HepG2 (cell line): Measurements from ENCODE around the gene ZNF618. TPM values are rescaled to one million over a fixed set of nuclear protein-coding genes. Genes with fewer than 3 reads are reported as not detected.

Experiments
- ATAC-seq: fragments of 200-7000 bp; cut with Tn5 transposase; 3 replicates; pipeline ENCODE4 v1.9.1; 2020; ENCODE audit warnings: mild to moderate bottlenecking, moderate library complexity
- BruUV-seq: library from RNA; stranded (reverse); fragments of 400-500 nt; replicated peaks from 2 replicates; lab custom pipeline; 2021; lab: Mats Ljungman, UMichigan
- CTCF ChIA-PET: fragments of 300-600 bp; formaldehyde crosslinking; extraction: SDS; loops from one replicate; lab custom pipeline; 2021; ENCODE audit warnings: low total read pairs, inconsistent platforms, low intra/inter-chr PET ratio; lab: Yijun Ruan, JAX
- POLR2A ChIA-PET: fragments of 350-600 bp; sonication (Branson Sonifier 250); formaldehyde crosslinking; loops from one replicate; lab custom pipeline; 2020; ENCODE audit warnings: antibody characterized with exemption, inconsistent platforms; lab: Yijun Ruan, JAX
- DNase-seq: peaks from one replicate; pipeline ENCODE4 v3.0.0-alpha.2; 2015; ENCODE audit warnings: low spot score
- FAIRE-seq: peaks from 3 replicates; lab custom pipeline; 2011; peaks lifted over from hg19 to GRCh38; lab: Jason Lieb, UNC
- H2AFZ ChIP-seq: one replicate; pipeline ENCODE4 v1.6.1; 2011; ENCODE audit warnings: low read length, inconsistent platforms
- H3K27ac ChIP-seq: fragments of 300-600 bp; 3 replicates; pipeline ENCODE4 v1.8.0; 2011; ENCODE audit warnings: mixed run types, mild to moderate bottlenecking, mixed read lengths, low read length, inconsistent platforms; ENCODE audit not compliant: insufficient read depth; ENCODE audit errors: extremely low read length
- H3K27me3 ChIP-seq, 2 experiments: fragments of 200-600 bp in 1 of 2; 2 replicates in 1 of 2; 3 replicates in 1 of 2; pipeline versions ENCODE4 v1.6.0 to v1.8.0; 2011; ENCODE audit warnings: low read length in 2 of 2, mild to moderate bottlenecking in 2 of 2, moderate library complexity in 2 of 2, inconsistent platforms in 1 of 2; ENCODE audit not compliant: insufficient read depth in 2 of 2, control insufficient read depth in 1 of 2
- H3K36me3 ChIP-seq, 2 experiments: fragments of 200-600 bp in 1 of 2; replicated peaks in 1 of 2; 2 replicates in 1 of 2; 3 replicates in 1 of 2; pipeline versions ENCODE4 v1.5.1 to v1.8.0; 2011; ENCODE audit warnings: low read length in 2 of 2, inconsistent platforms in 1 of 2; ENCODE audit not compliant: insufficient read depth in 2 of 2, control insufficient read depth in 1 of 2
- H3K4me1 ChIP-seq: 2 replicates; pipeline ENCODE4 v1.5.1; 2012; ENCODE audit warnings: low read length, inconsistent platforms; ENCODE audit not compliant: insufficient read depth
- H3K4me2 ChIP-seq: 2 replicates; pipeline ENCODE4 v1.6.0; 2011; ENCODE audit warnings: low read depth, low read length, inconsistent platforms
- H3K4me3 ChIP-seq, 3 experiments: fragments of 200-600 bp in 1 of 3; sonication (generic), shearing (Covaris generic) in 1 of 3; replicated peaks in 1 of 3; 2 replicates each; pipeline ENCODE4 v1.5.1; 2011 to 2016; ENCODE audit warnings: low read length in 3 of 3, inconsistent platforms in 2 of 3, low read depth in 2 of 3, mild to moderate bottlenecking in 2 of 3, control low read depth in 1 of 3, mixed read lengths in 1 of 3; ENCODE audit not compliant: insufficient read depth in 1 of 3
- H3K79me2 ChIP-seq: one replicate; pipeline ENCODE4 v1.6.1; 2011; ENCODE audit warnings: low read length, inconsistent platforms; ENCODE audit not compliant: insufficient read depth
- H3K9ac ChIP-seq: 2 replicates; pipeline ENCODE4 v1.6.0; 2011; ENCODE audit warnings: mild to moderate bottlenecking, low read depth, low read length, inconsistent platforms; ENCODE audit not compliant: insufficient read depth
- H3K9me3 ChIP-seq: 2 replicates; pipeline ENCODE4 v1.5.1; 2012; ENCODE audit warnings: mild to moderate bottlenecking, low read length
- H4K20me1 ChIP-seq: 2 replicates; pipeline ENCODE4 v1.6.0; 2011; ENCODE audit warnings: inconsistent platforms, mild to moderate bottlenecking, low read length, moderate library complexity; ENCODE audit not compliant: insufficient read depth
- GPN1 ChIP-seq: sonication (generic); formaldehyde crosslinking; IDR thresholded peaks from 2 replicates; pipeline ENCODE4 v1.5.1; 2020; ENCODE audit warnings: missing genetic modification reagents, borderline replicate concordance
- HOXA7 ChIP-seq: sonication (generic); formaldehyde crosslinking; IDR thresholded peaks from 2 replicates; pipeline ENCODE4 v1.8.1; 2022; ENCODE audit warnings: mild to moderate bottlenecking, missing genetic modification reagents, moderate library complexity
- KDM2A ChIP-seq: sonication (generic); formaldehyde crosslinking; IDR thresholded peaks from 2 replicates; pipeline ENCODE4 v1.4.0; 2020; ENCODE audit warnings: low read depth, missing genetic modification reagents, borderline replicate concordance
- NKX3-1 ChIP-seq: sonication (generic); formaldehyde crosslinking; IDR thresholded peaks from 2 replicates; pipeline ENCODE4 v1.5.0; 2020; ENCODE audit warnings: missing genetic modification reagents
- YEATS4 ChIP-seq: sonication (generic); formaldehyde crosslinking; IDR thresholded peaks from 2 replicates; pipeline ENCODE4 v1.4.0; 2020; ENCODE audit warnings: missing genetic modification reagents, borderline replicate concordance
- ZNF180 ChIP-seq: sonication (generic); formaldehyde crosslinking; IDR thresholded peaks from 2 replicates; pipeline ENCODE4 v1.4.0; 2020; ENCODE audit warnings: low read depth, missing genetic modification reagents, borderline replicate concordance
- ZNF781 ChIP-seq: sonication (generic); formaldehyde crosslinking; IDR thresholded peaks from 2 replicates; pipeline ENCODE4 v1.5.1; 2020; ENCODE audit warnings: borderline replicate concordance, mild to moderate bottlenecking, missing genetic modification reagents; ENCODE audit errors: not compliant biosample characterization
- WGBS: methylation state at CpG from one replicate; pipeline ENCODE4 v1.1.6; 2017; ENCODE audit warnings: low lambda C conversion rate; 5-methylcytosine and 5-hydroxymethylcytosine counted together
- in situ Hi-C: cut with HindIII; loops from 2 replicates; pipeline ENCODE4 v1.10.0; 2017; ENCODE audit warnings: low pct_unique_long_range_greater_than_20kb; ENCODE audit not compliant: extremely low pct_ligation_motif_present
- intact Hi-C: fragments of 100-400 bp; cut with micrococcal nuclease; formaldehyde crosslinking; loops from one replicate; pipeline ENCODE4 v1.10.0; 2022; ENCODE audit not compliant: unreplicated experiment
- polyA plus RNA-seq, 8 experiments: library from polyadenylated mRNA; depleted of rRNA in 3 of 8; stranded (reverse) in 7 of 8; unstranded in 1 of 8; fragments of >200 nt; fragmentation: Illumina TruSeq in 4 of 8; extraction: Trizol in 4 of 8; gene quantifications; 2 replicates each; pipeline versions ENCODE4 v1.2.1 to v1.2.3, GENCODE V29; 2011 to 2016; ENCODE audit warnings: low read depth in 4 of 8, missing spikeins in 1 of 8, mixed read lengths in 1 of 8; ENCODE audit not compliant: insufficient read depth in 1 of 8
- total RNA-seq, 5 experiments: library from RNA; depleted of rRNA; stranded (reverse); fragments of >200 nt; fragmentation: Illumina TruSeq; extraction: Trizol; gene quantifications; 2 replicates each; pipeline ENCODE4 v1.2.3, GENCODE V29; 2016; ENCODE audit warnings: low read depth in 1 of 5
- TF ChIP-seq, protein P1 (sequence below): sonication (generic); formaldehyde crosslinking; IDR thresholded peaks from 2 replicates; pipeline ENCODE4 v1.5.0; 2020; ENCODE audit warnings: mild to moderate bottlenecking, missing genetic modification reagents
- TF ChIP-seq, protein P2 (sequence below): IDR thresholded peaks from 2 replicates; pipeline ENCODE4 v1.6.1; 2012; ENCODE audit warnings: low read length, improper control_type of control experiment
- TF ChIP-seq, protein P3 (sequence below): sonication (generic); formaldehyde crosslinking; IDR thresholded peaks from 2 replicates; pipeline ENCODE4 v1.4.0; 2020; ENCODE audit warnings: missing genetic modification reagents
- TF ChIP-seq, protein P4 (sequence below): sonication (generic); formaldehyde crosslinking; IDR thresholded peaks from 2 replicates; pipeline ENCODE4 v1.5.0; 2020; ENCODE audit warnings: missing genetic modification reagents

Gene ZNF618
- total and polyA plus RNA-seq, 2 of the 13 experiments (the other 11 are each of a cell fraction or from before 2014, with no cell fraction given) = 0.07 TPM

DNA sequence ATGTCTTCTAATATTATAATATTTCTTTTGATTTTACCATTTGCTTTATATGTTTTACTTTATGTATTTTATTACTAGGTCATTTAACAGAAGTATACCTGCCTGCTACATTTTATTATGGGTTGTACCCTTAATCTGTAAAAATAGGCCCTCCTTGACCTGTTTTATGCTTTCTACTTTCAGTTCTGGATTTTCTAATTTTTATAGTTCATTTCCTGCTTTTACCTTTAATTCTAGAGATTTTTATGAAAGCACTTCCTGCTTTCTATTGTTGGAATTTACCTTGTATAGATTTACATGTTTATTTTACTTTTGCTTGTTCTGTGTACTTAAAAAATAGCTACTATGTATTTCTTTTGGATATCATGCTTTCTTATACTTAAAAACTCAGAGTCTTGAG lies 20.6 kb downstream of the ZNF618 start (continued):
- TF ChIP-seq, protein P1, sequence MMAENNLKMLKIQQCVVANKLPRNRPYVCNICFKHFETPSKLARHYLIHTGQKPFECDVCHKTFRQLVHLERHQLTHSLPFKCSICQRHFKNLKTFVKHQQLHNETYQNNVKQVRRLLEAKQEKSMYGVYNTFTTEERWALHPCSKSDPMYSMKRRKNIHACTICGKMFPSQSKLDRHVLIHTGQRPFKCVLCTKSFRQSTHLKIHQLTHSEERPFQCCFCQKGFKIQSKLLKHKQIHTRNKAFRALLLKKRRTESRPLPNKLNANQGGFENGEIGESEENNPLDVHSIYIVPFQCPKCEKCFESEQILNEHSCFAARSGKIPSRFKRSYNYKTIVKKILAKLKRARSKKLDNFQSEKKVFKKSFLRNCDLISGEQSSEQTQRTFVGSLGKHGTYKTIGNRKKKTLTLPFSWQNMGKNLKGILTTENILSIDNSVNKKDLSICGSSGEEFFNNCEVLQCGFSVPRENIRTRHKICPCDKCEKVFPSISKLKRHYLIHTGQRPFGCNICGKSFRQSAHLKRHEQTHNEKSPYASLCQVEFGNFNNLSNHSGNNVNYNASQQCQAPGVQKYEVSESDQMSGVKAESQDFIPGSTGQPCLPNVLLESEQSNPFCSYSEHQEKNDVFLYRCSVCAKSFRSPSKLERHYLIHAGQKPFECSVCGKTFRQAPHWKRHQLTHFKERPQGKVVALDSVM (CRISPR knock-in tag) = no peak
- no peak for TF ChIP-seq YEATS4
- TF ChIP-seq, protein P2, sequence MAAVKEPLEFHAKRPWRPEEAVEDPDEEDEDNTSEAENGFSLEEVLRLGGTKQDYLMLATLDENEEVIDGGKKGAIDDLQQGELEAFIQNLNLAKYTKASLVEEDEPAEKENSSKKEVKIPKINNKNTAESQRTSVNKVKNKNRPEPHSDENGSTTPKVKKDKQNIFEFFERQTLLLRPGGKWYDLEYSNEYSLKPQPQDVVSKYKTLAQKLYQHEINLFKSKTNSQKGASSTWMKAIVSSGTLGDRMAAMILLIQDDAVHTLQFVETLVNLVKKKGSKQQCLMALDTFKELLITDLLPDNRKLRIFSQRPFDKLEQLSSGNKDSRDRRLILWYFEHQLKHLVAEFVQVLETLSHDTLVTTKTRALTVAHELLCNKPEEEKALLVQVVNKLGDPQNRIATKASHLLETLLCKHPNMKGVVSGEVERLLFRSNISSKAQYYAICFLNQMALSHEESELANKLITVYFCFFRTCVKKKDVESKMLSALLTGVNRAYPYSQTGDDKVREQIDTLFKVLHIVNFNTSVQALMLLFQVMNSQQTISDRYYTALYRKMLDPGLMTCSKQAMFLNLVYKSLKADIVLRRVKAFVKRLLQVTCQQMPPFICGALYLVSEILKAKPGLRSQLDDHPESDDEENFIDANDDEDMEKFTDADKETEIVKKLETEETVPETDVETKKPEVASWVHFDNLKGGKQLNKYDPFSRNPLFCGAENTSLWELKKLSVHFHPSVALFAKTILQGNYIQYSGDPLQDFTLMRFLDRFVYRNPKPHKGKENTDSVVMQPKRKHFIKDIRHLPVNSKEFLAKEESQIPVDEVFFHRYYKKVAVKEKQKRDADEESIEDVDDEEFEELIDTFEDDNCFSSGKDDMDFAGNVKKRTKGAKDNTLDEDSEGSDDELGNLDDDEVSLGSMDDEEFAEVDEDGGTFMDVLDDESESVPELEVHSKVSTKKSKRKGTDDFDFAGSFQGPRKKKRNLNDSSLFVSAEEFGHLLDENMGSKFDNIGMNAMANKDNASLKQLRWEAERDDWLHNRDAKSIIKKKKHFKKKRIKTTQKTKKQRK = no peak

DNA sequence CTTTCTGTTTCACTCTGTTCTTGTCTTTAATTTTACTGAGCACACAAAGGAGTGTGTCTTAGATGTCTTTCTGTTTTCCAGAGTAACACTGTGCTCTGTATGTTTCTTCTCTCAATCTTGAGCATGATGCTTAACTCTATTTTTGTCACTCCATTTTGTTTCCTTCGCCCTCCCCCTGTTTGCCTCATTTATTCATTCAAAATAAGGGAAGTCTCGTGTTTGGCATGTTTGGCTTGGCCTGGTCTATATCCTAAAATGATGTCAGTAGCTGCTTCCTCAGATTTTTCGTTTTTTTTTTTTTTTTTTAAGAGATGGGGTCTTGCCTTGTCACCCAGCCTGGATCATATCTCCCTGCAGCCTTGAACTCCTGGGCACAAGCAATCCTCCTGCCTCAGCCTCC lies 22.0 kb downstream of the ZNF618 start:
- no peak overlapping the region for H3K4me3 ChIP-seq
- DNase-seq (no peak), FAIRE-seq (no peak), ATAC-seq (no peak)
- intact Hi-C loops (no loop called here), in situ Hi-C loops (no loop called here)
- H3K79me2 ChIP-seq = no peaks in the 10 kb centered on the region
- no peaks in the 10 kb centered on the region for H3K9me3 ChIP-seq
- no peak overlapping the region for H3K9ac ChIP-seq
- 5% methylated on average over 3 of the region's 3 CpGs for WGBS
- H3K27me3 ChIP-seq = peaks cover 0 to 18% of the 10 kb centered on the region in 2 experiments; a peak in 2 of 5 replicates
- no peaks in the 10 kb centered on the region for H3K36me3 ChIP-seq
- BruUV-seq = no TSS peak
- H3K27ac ChIP-seq = no peak overlapping the region
- no peaks in the 10 kb centered on the region for H3K4me1 ChIP-seq
- ChIA-PET CTCF (no interaction called here), POLR2A (no interaction called here)
- H2AFZ ChIP-seq = no peak overlapping the region
- H3K4me2 ChIP-seq = no peak overlapping the region
- no peaks in the 10 kb centered on the region for H4K20me1 ChIP-seq
- TF ChIP-seq, protein P3, sequence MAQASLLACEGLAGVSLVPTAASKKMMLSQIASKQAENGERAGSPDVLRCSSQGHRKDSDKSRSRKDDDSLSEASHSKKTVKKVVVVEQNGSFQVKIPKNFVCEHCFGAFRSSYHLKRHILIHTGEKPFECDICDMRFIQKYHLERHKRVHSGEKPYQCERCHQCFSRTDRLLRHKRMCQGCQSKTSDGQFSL (CRISPR knock-in tag) = no peak
- TF ChIP-seq ZNF781 (CRISPR knock-in tag) (no peak), GPN1 (CRISPR knock-in tag) (no peak), HOXA7 (CRISPR knock-in tag) (no peak), ZNF180 (CRISPR knock-in tag) (no peak), KDM2A (CRISPR knock-in tag) (no peak), NKX3-1 (no peak)
- TF ChIP-seq, protein P4, sequence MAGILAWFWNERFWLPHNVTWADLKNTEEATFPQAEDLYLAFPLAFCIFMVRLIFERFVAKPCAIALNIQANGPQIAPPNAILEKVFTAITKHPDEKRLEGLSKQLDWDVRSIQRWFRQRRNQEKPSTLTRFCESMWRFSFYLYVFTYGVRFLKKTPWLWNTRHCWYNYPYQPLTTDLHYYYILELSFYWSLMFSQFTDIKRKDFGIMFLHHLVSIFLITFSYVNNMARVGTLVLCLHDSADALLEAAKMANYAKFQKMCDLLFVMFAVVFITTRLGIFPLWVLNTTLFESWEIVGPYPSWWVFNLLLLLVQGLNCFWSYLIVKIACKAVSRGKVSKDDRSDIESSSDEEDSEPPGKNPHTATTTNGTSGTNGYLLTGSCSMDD (CRISPR knock-in tag) = no peak
